HepG2 (cell line): ENCODE results near the gene BCL11B. TPM values are rescaled to one million over a fixed set of nuclear protein-coding genes. Genes with fewer than 3 reads are reported as not detected.

Source experiments
- ASH2L ChIP-seq: fragments of 300-600, 200-600 bp; sonication (generic); IDR thresholded peaks from 2 replicates; pipeline ENCODE4 v1.7.0; 2017; ENCODE audit warnings: low read depth, mild to moderate bottlenecking, moderate library complexity, mixed read lengths, low read length; ENCODE audit not compliant: insufficient read length
- CREM ChIP-seq, 2 experiments: sonication (generic) in 1 of 2; formaldehyde crosslinking in 1 of 2; IDR thresholded peaks; 2 replicates each; pipeline versions ENCODE4 v1.4.0 to v1.6.1; 2016 to 2020; ENCODE audit warnings: antibody characterized with exemption in 1 of 2, mild to moderate bottlenecking in 1 of 2, missing genetic modification reagents in 1 of 2
- ELF3 ChIP-seq: IDR thresholded peaks from 2 replicates; pipeline ENCODE4 v1.6.1; 2016; ENCODE audit warnings: missing genetic modification reagents, missing compliant biosample characterization
- FOXO1 ChIP-seq: sonication (generic); formaldehyde crosslinking; IDR thresholded peaks from 2 replicates; pipeline ENCODE4 v1.4.0; 2020; ENCODE audit warnings: missing genetic modification reagents
- ISL2 ChIP-seq: sonication (generic); formaldehyde crosslinking; IDR thresholded peaks from 2 replicates; pipeline ENCODE4 v1.5.0; 2020; ENCODE audit warnings: missing genetic modification reagents
- PHF21A ChIP-seq: sonication (generic); formaldehyde crosslinking; IDR thresholded peaks from 2 replicates; pipeline ENCODE4 v1.5.0; 2020; ENCODE audit warnings: mild to moderate bottlenecking, missing genetic modification reagents
- PITX1 ChIP-seq: sonication (generic); formaldehyde crosslinking; IDR thresholded peaks from 2 replicates; pipeline ENCODE4 v1.5.1; 2020; ENCODE audit warnings: mild to moderate bottlenecking, missing genetic modification reagents
- RBAK ChIP-seq: sonication (generic); formaldehyde crosslinking; IDR thresholded peaks from 2 replicates; pipeline ENCODE4 v1.5.1; 2020; ENCODE audit warnings: mild to moderate bottlenecking, missing genetic modification reagents
- RBFOX2 ChIP-seq: fragments of 200-400 bp; formaldehyde crosslinking; IDR thresholded peaks from 2 replicates; pipeline ENCODE4 v1.6.1; 2017; ENCODE audit warnings: low read depth, mild to moderate bottlenecking, low read length
- RFXAP ChIP-seq: sonication (generic); formaldehyde crosslinking; IDR thresholded peaks from 2 replicates; pipeline ENCODE4 v1.4.0; 2020; ENCODE audit warnings: missing genetic modification reagents, borderline replicate concordance
- RXRA ChIP-seq: sonication (generic); formaldehyde crosslinking; IDR thresholded peaks from 2 replicates; pipeline ENCODE4 v1.5.1; 2020; ENCODE audit warnings: missing genetic modification reagents
- SIX4 ChIP-seq: sonication (generic); formaldehyde crosslinking; IDR thresholded peaks from 2 replicates; pipeline ENCODE4 v1.4.0; 2020; ENCODE audit warnings: missing genetic modification reagents
- SMARCE1 ChIP-seq: fragments of 450-650 bp; IDR thresholded peaks from 2 replicates; pipeline ENCODE4 v1.6.1; 2017; ENCODE audit warnings: borderline replicate concordance
- ZFP82 ChIP-seq: sonication (generic); formaldehyde crosslinking; IDR thresholded peaks from 2 replicates; pipeline ENCODE4 v1.5.1; 2020; ENCODE audit warnings: mild to moderate bottlenecking, missing genetic modification reagents, borderline replicate concordance
- ZNF10 ChIP-seq: sonication (generic); formaldehyde crosslinking; IDR thresholded peaks from 2 replicates; pipeline ENCODE4 v1.4.0; 2020; ENCODE audit warnings: mild to moderate bottlenecking, low read depth, missing genetic modification reagents, borderline replicate concordance
- ZNF605 ChIP-seq: sonication (generic); formaldehyde crosslinking; IDR thresholded peaks from 2 replicates; pipeline ENCODE4 v1.8.0; 2022; ENCODE audit warnings: mild to moderate bottlenecking, missing genetic modification reagents
- ZNF644 ChIP-seq: IDR thresholded peaks from 2 replicates; pipeline ENCODE4 v1.6.1; 2016; ENCODE audit warnings: low read depth
- ZNF776 ChIP-seq: sonication (generic); formaldehyde crosslinking; IDR thresholded peaks from 2 replicates; pipeline ENCODE4 v1.4.0; 2020; ENCODE audit warnings: mild to moderate bottlenecking, missing genetic modification reagents
- ZZZ3 ChIP-seq: sonication (generic); formaldehyde crosslinking; IDR thresholded peaks from 2 replicates; pipeline ENCODE4 v1.4.0; 2020; ENCODE audit warnings: missing genetic modification reagents, mild to moderate bottlenecking, borderline replicate concordance
- polyA plus RNA-seq, 8 experiments: library from polyadenylated mRNA; depleted of rRNA in 3 of 8; stranded (reverse) in 7 of 8; unstranded in 1 of 8; fragments of >200 nt; fragmentation: Illumina TruSeq in 4 of 8; extraction: Trizol in 4 of 8; gene quantifications; 2 replicates each; pipeline versions ENCODE4 v1.2.1 to v1.2.3, GENCODE V29; 2011 to 2016; ENCODE audit warnings: low read depth in 4 of 8, missing spikeins in 1 of 8, mixed read lengths in 1 of 8; ENCODE audit not compliant: insufficient read depth in 1 of 8
- total RNA-seq, 5 experiments: library from RNA; depleted of rRNA; stranded (reverse); fragments of >200 nt; fragmentation: Illumina TruSeq; extraction: Trizol; gene quantifications; 2 replicates each; pipeline ENCODE4 v1.2.3, GENCODE V29; 2016; ENCODE audit warnings: low read depth in 1 of 5
- TF ChIP-seq, protein P1 (sequence below): sonication (generic); formaldehyde crosslinking; IDR thresholded peaks from 2 replicates; pipeline ENCODE4 v1.4.0; 2020; ENCODE audit warnings: missing genetic modification reagents, low read depth, mild to moderate bottlenecking, borderline replicate concordance
- TF ChIP-seq, protein P2 (sequence below): IDR thresholded peaks from 2 replicates; pipeline ENCODE4 v1.6.1; 2012; ENCODE audit warnings: low read length, improper control_type of control experiment
- TF ChIP-seq, protein P3 (sequence below): sonication (generic); formaldehyde crosslinking; IDR thresholded peaks from 2 replicates; pipeline ENCODE4 v1.4.0; 2020; ENCODE audit warnings: mild to moderate bottlenecking, missing genetic modification reagents
- TF ChIP-seq, protein P4 (sequence below): sonication (generic); formaldehyde crosslinking; IDR thresholded peaks from 2 replicates; pipeline ENCODE4 v1.4.0; 2020; ENCODE audit warnings: missing genetic modification reagents

Gene BCL11B
- total and polyA plus RNA-seq, 2 of the 13 experiments (the other 11 are each of a cell fraction or from before 2014, with no cell fraction given): not detected

GRCh38 chr14:99316281-99317163 is 44.5 kb upstream of the BCL11B start (continued):
- TF ChIP-seq RFXAP (CRISPR knock-in tag) (peak; percentile 62; the same call in 1 of the 2 replicates), CREM (IDR thresholded peaks at IDR 0.05) (peak; percentile 82), CREM (CRISPR knock-in tag; IDR thresholded peaks at IDR 0.05) (no peak), RBAK (CRISPR knock-in tag) (no peak), ZFP82 (CRISPR knock-in tag) (no peak), ZNF644 (CRISPR knock-in tag) (peak; percentile 68; the same call in 1 of the 2 replicates), PITX1 (peak; percentile 84), ZNF10 (no peak), PHF21A (CRISPR knock-in tag) (peak; percentile 87), ZNF605 (CRISPR knock-in tag) (peak; percentile 76; the same call in 1 of the 2 replicates), ZZZ3 (CRISPR knock-in tag) (no peak), ISL2 (CRISPR knock-in tag) (peak; percentile 86), ZNF776 (CRISPR knock-in tag) (no peak), RXRA (CRISPR knock-in tag) (peak; percentile 90), FOXO1 (peak; percentile 48; the same call in 1 of the 2 replicates), SMARCE1 (no peak), RBFOX2 (no peak), ELF3 (CRISPR knock-in tag) (no peak), ASH2L (peak; percentile 55), SIX4 (CRISPR knock-in tag) (no peak)
- TF ChIP-seq, protein P1, sequence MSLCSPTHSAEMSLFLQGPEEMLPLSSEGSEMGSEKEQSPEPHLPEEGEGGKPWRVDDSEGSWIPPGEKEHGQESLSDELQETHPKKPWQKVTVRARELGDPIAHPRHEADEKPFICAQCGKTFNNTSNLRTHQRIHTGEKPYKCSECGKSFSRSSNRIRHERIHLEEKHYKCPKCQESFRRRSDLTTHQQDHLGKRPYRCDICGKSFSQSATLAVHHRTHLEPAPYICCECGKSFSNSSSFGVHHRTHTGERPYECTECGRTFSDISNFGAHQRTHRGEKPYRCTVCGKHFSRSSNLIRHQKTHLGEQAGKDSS (CRISPR knock-in tag): 0 out of 2 replicates have a peak, but pooled peaks have one; percentile 63
- TF ChIP-seq, protein P2, sequence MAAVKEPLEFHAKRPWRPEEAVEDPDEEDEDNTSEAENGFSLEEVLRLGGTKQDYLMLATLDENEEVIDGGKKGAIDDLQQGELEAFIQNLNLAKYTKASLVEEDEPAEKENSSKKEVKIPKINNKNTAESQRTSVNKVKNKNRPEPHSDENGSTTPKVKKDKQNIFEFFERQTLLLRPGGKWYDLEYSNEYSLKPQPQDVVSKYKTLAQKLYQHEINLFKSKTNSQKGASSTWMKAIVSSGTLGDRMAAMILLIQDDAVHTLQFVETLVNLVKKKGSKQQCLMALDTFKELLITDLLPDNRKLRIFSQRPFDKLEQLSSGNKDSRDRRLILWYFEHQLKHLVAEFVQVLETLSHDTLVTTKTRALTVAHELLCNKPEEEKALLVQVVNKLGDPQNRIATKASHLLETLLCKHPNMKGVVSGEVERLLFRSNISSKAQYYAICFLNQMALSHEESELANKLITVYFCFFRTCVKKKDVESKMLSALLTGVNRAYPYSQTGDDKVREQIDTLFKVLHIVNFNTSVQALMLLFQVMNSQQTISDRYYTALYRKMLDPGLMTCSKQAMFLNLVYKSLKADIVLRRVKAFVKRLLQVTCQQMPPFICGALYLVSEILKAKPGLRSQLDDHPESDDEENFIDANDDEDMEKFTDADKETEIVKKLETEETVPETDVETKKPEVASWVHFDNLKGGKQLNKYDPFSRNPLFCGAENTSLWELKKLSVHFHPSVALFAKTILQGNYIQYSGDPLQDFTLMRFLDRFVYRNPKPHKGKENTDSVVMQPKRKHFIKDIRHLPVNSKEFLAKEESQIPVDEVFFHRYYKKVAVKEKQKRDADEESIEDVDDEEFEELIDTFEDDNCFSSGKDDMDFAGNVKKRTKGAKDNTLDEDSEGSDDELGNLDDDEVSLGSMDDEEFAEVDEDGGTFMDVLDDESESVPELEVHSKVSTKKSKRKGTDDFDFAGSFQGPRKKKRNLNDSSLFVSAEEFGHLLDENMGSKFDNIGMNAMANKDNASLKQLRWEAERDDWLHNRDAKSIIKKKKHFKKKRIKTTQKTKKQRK: no peak
- TF ChIP-seq, protein P3, sequence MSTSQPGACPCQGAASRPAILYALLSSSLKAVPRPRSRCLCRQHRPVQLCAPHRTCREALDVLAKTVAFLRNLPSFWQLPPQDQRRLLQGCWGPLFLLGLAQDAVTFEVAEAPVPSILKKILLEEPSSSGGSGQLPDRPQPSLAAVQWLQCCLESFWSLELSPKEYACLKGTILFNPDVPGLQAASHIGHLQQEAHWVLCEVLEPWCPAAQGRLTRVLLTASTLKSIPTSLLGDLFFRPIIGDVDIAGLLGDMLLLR: no peak
- TF ChIP-seq, protein P4, sequence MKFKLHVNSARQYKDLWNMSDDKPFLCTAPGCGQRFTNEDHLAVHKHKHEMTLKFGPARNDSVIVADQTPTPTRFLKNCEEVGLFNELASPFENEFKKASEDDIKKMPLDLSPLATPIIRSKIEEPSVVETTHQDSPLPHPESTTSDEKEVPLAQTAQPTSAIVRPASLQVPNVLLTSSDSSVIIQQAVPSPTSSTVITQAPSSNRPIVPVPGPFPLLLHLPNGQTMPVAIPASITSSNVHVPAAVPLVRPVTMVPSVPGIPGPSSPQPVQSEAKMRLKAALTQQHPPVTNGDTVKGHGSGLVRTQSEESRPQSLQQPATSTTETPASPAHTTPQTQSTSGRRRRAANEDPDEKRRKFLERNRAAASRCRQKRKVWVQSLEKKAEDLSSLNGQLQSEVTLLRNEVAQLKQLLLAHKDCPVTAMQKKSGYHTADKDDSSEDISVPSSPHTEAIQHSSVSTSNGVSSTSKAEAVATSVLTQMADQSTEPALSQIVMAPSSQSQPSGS (CRISPR knock-in tag): 0 out of 2 replicates have a peak, but pooled peaks have one; percentile 47
